ENCODE data around the gene CYP4V2. TPM values are rescaled to one million over a fixed set of nuclear protein-coding genes. Genes with fewer than 3 reads are reported as not detected.

Gene CYP4V2
- 3.2 and 8.7 TPM in 2 replicates for total RNA-seq

DNA sequence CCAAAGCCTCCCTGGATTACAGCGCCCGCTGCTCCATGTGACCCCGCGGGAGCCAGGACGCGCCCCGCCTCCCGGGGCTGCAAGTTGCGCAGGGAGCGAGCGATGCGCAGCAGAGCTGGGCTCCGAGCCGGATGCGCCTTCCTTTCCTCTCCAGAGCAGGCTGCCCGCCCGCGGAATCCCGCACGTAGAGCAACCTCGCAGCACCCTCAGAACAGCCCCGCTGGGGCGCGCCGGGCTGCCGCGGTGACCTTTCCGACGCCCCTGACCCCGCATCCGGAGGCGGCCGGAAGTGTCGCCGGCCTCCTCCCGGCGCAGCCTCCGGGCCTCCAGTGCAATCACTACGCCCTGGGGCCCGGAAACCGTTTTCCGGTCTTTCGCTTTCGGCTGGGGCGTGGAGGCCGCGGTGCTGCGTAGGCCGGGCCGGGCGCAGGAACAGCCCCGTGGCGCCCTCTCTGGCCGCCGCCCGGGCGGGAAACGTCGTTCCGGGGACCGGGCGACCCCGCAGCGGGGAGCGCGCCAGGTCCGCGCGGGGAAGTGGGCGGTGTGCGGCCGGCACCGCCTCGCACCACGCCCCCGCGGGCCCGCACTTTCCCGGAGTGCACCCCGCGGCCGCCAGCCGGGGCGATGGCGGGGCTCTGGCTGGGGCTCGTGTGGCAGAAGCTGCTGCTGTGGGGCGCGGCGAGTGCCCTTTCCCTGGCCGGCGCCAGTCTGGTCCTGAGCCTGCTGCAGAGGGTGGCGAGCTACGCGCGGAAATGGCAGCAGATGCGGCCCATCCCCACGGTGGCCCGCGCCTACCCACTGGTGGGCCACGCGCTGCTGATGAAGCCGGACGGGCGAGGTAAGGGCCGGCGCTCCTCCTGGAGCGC, at the start of gene CYP4V2:
Gene CYP4V2 (plus strand): TSS at position 368 of the 866 bp plus-strand sequence. CDS start 257 bp downstream, at position 625.
- no peak for DNase-seq (ENCODE audit: low read depth)
- TF ChIP-seq, protein P1, sequence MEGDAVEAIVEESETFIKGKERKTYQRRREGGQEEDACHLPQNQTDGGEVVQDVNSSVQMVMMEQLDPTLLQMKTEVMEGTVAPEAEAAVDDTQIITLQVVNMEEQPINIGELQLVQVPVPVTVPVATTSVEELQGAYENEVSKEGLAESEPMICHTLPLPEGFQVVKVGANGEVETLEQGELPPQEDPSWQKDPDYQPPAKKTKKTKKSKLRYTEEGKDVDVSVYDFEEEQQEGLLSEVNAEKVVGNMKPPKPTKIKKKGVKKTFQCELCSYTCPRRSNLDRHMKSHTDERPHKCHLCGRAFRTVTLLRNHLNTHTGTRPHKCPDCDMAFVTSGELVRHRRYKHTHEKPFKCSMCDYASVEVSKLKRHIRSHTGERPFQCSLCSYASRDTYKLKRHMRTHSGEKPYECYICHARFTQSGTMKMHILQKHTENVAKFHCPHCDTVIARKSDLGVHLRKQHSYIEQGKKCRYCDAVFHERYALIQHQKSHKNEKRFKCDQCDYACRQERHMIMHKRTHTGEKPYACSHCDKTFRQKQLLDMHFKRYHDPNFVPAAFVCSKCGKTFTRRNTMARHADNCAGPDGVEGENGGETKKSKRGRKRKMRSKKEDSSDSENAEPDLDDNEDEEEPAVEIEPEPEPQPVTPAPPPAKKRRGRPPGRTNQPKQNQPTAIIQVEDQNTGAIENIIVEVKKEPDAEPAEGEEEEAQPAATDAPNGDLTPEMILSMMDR (conservative IDR thresholded peaks at IDR 0.05; ENCODE audit: low read depth, low read length): no peak
- peak within 1 kb of the TSS; percentile 79 for H3K4me3 ChIP-seq (ENCODE audit: low read depth, low read length)

DNA sequence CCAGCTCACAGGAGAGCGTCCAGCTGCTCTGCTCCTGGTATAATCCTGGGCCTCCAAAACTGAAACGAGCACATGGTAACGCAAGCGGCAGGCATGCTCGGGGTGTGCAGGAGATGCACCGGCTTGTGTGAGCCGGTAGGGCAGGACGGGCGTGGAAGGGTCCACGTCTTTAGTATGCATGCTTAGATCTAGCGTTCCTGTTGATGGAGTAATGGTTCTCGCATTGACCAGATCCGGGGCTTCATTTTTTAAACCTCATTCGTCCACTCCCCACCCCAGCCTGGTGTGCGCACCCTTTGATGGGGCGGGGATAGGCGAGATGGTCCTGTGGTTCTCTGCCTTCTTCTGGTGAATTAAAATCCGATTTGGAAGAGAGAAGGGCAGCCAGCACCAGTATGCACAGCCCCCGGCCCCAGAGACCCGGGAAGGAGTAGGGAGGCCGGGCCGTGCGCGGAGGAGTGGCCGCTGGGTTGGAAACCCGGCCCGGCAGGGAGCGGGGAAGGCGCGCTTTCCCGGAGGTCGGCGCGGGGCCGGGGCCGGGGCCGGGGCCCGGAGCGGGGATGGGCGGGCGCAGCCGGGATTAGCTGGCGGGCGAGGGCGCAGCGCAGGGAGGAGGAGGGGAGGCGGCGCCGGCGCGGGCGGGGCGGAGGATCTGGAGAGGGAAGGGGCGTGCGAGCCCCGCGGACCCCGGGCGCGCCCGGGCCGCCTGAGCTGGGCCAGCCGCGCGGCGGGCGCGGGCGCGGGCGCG, 47.0 kb upstream of the CYP4V2 start:
- TF ChIP-seq, protein P1 (conservative IDR thresholded peaks at IDR 0.05; ENCODE audit: low read depth, low read length): no peak
- no peak for DNase-seq (ENCODE audit: low read depth)
- H3K4me3 ChIP-seq (ENCODE audit: low read depth, low read length): peak overlapping the region; percentile 68

DNA sequence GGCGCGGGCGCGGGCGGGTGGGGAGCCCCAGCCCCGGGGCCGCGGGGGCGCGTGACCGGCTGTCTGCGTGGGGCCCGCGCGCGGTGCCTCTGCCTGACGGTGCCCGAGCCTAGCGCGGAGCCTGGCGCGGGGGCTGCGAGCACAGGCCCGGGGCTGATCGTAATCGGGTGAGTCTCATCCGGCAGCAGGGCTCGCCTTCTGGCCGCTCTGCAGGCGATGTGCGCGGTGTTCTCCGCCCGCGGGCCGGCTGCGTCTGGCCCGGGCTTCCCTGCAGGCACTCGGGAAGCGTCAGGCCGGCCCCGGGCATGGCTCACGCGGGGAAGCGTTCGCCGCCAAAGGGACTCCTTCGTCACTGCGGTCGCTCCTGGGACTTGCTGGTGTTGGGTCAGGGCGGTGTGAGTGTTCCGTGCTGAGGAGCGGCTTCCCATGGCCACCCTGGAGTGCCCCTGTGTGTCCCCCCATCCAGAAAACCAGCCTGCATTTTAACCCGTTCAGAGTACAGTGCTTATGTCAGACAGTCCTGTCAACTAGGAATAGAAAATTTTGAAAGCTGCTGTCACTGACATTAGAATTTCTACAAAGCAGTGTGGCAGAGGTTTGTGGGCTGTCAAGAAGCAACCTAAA, 46.3 kb upstream of the CYP4V2 start:
- DNase-seq (ENCODE audit: low read depth): no peak
- TF ChIP-seq, protein P1 (conservative IDR thresholded peaks at IDR 0.05; ENCODE audit: low read depth, low read length): no peak
- peak overlapping the region; percentile 68 for H3K4me3 ChIP-seq (ENCODE audit: low read depth, low read length)

DNA sequence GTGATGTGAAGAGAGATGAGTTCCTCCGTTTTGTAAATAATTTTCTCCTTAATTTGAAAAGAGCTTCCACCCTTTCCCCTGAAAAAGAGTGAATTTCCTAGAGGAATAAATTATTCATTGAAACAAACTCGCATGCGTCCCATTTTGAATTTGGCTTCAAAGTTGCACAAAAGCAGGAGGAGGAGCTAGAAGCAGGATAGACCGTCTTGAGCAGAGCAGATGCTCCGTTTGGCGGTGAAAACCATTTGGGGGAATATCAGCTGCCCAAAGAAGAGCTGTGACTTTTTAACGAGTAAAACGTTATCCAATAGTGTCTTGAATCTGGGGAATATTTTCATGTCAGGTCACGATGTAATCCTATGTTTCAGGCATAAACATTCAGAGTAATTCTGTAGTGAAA, 44.9 kb upstream of the CYP4V2 start:
- TF ChIP-seq, protein P1 (conservative IDR thresholded peaks at IDR 0.05; ENCODE audit: low read depth, low read length): no peak
- no peak for DNase-seq (ENCODE audit: low read depth)
- H3K4me3 ChIP-seq (ENCODE audit: low read depth, low read length): peak overlapping the region; percentile 68

DNA sequence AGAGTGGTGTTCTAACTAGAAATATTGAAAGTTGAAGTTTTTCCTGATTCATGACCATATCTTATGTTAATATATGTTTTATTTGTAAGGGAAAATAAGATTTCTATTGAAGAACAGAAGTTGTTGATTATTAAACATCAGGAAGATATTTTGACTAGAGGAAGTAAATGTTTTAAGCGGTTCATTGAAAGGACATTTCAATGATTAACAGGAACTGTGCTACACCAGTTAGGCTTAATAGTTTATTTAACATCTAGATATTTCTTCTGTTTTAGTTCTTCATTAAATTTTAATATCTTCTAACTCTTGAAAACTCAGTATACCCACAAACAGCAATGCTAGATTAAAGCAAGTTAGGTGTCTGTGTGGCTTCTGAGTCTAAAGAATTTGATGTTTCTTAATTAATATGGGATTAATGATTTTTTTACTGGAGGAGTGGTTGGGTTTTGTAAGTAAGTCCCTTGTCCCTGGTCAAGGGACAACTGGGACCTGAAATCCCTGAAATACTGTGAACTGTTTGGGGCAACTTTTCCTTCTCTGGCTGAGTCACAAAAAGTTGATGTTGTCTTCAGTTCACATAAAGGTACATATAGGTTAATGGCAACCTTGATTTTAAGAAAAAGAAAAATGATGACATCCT, 42.9 kb upstream of the CYP4V2 start:
- TF ChIP-seq, protein P1 (conservative IDR thresholded peaks at IDR 0.05; ENCODE audit: low read depth, low read length): no peak
- DNase-seq (ENCODE audit: low read depth): no peak
- H3K4me3 ChIP-seq (ENCODE audit: low read depth, low read length): peak overlapping the region; percentile 50

DNA sequence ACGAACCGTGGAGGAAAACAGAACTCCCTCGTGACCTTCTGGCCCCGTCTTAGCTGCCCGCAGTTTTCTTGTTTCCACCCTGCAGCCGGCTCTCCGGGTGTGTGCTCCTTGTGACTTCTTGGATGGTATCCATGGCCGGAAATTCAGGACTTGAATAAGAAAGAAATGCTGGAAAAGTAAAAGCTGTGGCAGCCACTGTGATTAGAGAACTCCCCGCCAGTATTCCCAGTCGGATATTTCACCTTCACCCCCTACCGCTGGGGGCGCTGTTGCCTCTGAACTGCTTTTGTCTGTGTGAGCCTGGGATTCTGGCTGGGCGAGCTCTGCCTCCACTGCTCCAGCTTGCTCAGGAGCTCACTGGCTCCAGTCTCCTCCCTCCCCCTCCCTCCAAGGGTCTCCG, 41.5 kb upstream of the CYP4V2 start:
- H3K4me3 ChIP-seq (ENCODE audit: low read depth, low read length): peak overlapping the region; percentile 50
- no peak for DNase-seq (ENCODE audit: low read depth)
- TF ChIP-seq, protein P1 (conservative IDR thresholded peaks at IDR 0.05; ENCODE audit: low read depth, low read length): peak; percentile 74

Measured in epithelial cell of proximal tubule (primary cell).